DOHH2 (cell line): Measurements from ENCODE around the gene CUBN.

Experiments
- H3F3A ChIP-seq: fragments of 200-600 bp; sonication (generic), shearing (Covaris generic); 2 replicates; pipeline ENCODE4 v1.6.0; 2016; ENCODE audit warnings: antibody characterized with exemption, mild to moderate bottlenecking; ENCODE audit not compliant: control insufficient read depth, insufficient read depth
- H3K27ac ChIP-seq: fragments of 200-600 bp; sonication (generic); 2 replicates; pipeline ENCODE4 v1.5.1; 2014; ENCODE audit warnings: low read depth, mild to moderate bottlenecking, low read length, moderate library complexity
- H3K27me3 ChIP-seq: fragments of 200-600 bp; sonication (generic); 2 replicates; pipeline ENCODE4 v1.6.1; 2014; ENCODE audit warnings: mild to moderate bottlenecking, low read length, mixed read lengths; ENCODE audit not compliant: control insufficient read depth
- H3K36me3 ChIP-seq: fragments of 200-600 bp; sonication (generic); 2 replicates; pipeline ENCODE4 v1.6.1; 2014; ENCODE audit warnings: mild to moderate bottlenecking, low read length, moderate library complexity, mixed read lengths; ENCODE audit not compliant: control insufficient read depth
- H3K4me1 ChIP-seq: fragments of 200-600 bp; sonication (generic); 2 replicates; pipeline ENCODE4 v1.6.1; 2014; ENCODE audit warnings: mild to moderate bottlenecking, low read length, mixed read lengths; ENCODE audit not compliant: control insufficient read depth
- H3K4me2 ChIP-seq: fragments of 200-600 bp; sonication (generic); 2 replicates; pipeline ENCODE4 v1.6.0; 2014; ENCODE audit warnings: mild to moderate bottlenecking, low read length, moderate library complexity
- H3K4me3 ChIP-seq: fragments of 200-600 bp; sonication (generic); 2 replicates; pipeline ENCODE4 v1.5.1; 2014; ENCODE audit warnings: mild to moderate bottlenecking, low read length, mixed read lengths
- H3K79me2 ChIP-seq: fragments of 200-600 bp; sonication (generic); 2 replicates; pipeline ENCODE4 v1.6.1; 2014; ENCODE audit warnings: mild to moderate bottlenecking, low read length, mixed read lengths; ENCODE audit not compliant: control insufficient read depth
- H3K9me2 ChIP-seq: fragments of 200-600 bp; sonication (generic); replicated peaks from 2 replicates; pipeline ENCODE4 v1.6.1; 2014; ENCODE audit warnings: mild to moderate bottlenecking, low read length, mixed read lengths; ENCODE audit not compliant: control insufficient read depth
- H3K9me3 ChIP-seq: fragments of 200-600 bp; sonication (generic); 2 replicates; pipeline ENCODE4 v1.6.1; 2014; ENCODE audit warnings: antibody characterized with exemption, low read length, mixed read lengths; ENCODE audit not compliant: control insufficient read depth, insufficient read depth
- H4K20me1 ChIP-seq: fragments of 200-600 bp; sonication (generic); 2 replicates; pipeline ENCODE4 v1.6.0; 2014; ENCODE audit warnings: low read depth, mild to moderate bottlenecking, antibody characterized with exemption, low read length, moderate library complexity; ENCODE audit not compliant: control insufficient read depth, insufficient read depth
- EZH2phosphoT487 ChIP-seq: fragments of 200-600 bp; sonication (generic); IDR thresholded peaks from 2 replicates; pipeline ENCODE4 v1.6.1; 2017; ENCODE audit warnings: borderline replicate concordance, mild to moderate bottlenecking, antibody characterized with exemption, low read length, moderate library complexity, mixed read lengths
- TF ChIP-seq, protein P1 (sequence below): fragments of 200-600 bp; sonication (generic); IDR thresholded peaks from one replicate; pipeline ENCODE4 v1.5.1; 2014; ENCODE audit warnings: antibody characterized with exemption, mild to moderate bottlenecking, low read depth, low read length; ENCODE audit not compliant: poor library complexity, severe bottlenecking

CUBN gene

DNA sequence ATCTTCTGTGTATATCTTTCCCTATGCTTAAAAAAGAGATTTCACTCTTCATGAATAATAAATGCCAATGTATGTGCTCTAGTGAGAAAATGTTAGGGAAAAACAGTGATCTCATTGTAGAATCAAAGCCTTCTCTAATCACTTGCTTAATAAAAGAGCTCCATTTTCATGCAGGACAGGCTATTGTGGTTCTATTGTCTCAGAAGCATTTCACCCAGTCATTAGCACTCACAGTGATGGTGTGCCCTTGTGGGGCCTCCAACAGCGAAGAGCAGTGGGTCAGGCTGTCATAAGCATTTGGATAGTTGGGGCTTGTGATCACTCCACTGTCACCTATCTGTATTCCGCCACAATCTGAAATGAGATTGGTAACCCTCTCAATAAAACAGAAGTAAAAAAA, 228.5 kb downstream of the CUBN start:
- TF ChIP-seq, protein P1, sequence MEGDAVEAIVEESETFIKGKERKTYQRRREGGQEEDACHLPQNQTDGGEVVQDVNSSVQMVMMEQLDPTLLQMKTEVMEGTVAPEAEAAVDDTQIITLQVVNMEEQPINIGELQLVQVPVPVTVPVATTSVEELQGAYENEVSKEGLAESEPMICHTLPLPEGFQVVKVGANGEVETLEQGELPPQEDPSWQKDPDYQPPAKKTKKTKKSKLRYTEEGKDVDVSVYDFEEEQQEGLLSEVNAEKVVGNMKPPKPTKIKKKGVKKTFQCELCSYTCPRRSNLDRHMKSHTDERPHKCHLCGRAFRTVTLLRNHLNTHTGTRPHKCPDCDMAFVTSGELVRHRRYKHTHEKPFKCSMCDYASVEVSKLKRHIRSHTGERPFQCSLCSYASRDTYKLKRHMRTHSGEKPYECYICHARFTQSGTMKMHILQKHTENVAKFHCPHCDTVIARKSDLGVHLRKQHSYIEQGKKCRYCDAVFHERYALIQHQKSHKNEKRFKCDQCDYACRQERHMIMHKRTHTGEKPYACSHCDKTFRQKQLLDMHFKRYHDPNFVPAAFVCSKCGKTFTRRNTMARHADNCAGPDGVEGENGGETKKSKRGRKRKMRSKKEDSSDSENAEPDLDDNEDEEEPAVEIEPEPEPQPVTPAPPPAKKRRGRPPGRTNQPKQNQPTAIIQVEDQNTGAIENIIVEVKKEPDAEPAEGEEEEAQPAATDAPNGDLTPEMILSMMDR: no peak
- no peak for TF ChIP-seq EZH2phosphoT487
- no peaks in the 10 kb centered on the region for H3F3A ChIP-seq
- no peaks in the 10 kb centered on the region for H4K20me1 ChIP-seq
- no peaks in the 10 kb centered on the region for H3K9me2 ChIP-seq
- no peaks in the 10 kb centered on the region for H3K4me1 ChIP-seq
- no peak overlapping the region for H3K4me2 ChIP-seq
- H3K9me3 ChIP-seq: no peaks in the 10 kb centered on the region
- H3K27me3 ChIP-seq: no peaks in the 10 kb centered on the region
- H3K36me3 ChIP-seq: no peaks in the 10 kb centered on the region
- no peak overlapping the region for H3K4me3 ChIP-seq
- H3K27ac ChIP-seq: no peak overlapping the region
- no peaks in the 10 kb centered on the region for H3K79me2 ChIP-seq

DNA sequence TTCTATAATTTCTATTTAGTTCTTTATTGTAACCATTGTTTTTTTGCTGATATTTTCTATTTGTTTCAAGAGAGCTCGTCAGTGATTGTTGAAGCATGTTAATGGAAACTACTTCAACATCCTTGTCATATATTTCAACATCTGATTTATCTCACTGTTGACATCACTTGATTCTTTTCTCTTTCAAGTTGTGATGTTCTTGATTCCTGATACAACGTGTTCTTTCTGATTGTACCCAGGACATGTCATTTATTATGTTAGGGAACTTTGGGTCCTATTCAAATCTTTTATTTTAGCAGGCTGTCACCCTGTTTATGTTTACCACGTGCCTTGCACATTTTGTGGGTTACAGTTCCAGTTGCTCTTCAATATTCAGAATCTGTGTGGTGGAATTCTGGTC, 232.6 kb downstream of the CUBN start:
- no peaks in the 10 kb centered on the region for H3F3A ChIP-seq
- H3K9me2 ChIP-seq: no peaks in the 10 kb centered on the region
- H3K4me1 ChIP-seq: no peaks in the 10 kb centered on the region
- H3K4me2 ChIP-seq: no peak overlapping the region
- no peaks in the 10 kb centered on the region for H4K20me1 ChIP-seq
- no peak for TF ChIP-seq EZH2phosphoT487
- TF ChIP-seq, protein P1: no peak
- H3K27ac ChIP-seq: no peak overlapping the region
- H3K36me3 ChIP-seq: no peaks in the 10 kb centered on the region
- no peak overlapping the region for H3K4me3 ChIP-seq
- no peaks in the 10 kb centered on the region for H3K9me3 ChIP-seq
- no peaks in the 10 kb centered on the region for H3K79me2 ChIP-seq
- no peaks in the 10 kb centered on the region for H3K27me3 ChIP-seq

DNA sequence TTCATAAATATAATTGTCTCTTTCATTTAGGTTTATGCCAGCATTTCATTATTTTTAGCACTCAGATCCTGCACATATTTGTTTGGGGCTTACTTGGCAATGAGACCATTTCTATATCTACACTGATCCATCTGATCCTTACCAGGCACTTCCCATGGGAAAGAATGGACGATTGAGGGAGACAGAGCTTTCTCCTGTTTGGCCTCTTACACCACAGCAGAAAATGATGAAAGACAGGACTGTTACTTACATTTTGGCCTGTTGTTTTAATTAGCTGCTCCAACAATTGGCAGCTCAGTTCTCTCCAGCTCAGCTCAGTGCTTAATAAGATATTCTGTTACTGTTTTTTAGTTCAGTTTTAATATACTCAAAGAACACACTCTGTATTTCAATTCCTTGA, 234.8 kb downstream of the CUBN start:
- H3K4me3 ChIP-seq: no peak overlapping the region
- H3K79me2 ChIP-seq: no peaks in the 10 kb centered on the region
- H3K27me3 ChIP-seq: no peaks in the 10 kb centered on the region
- H3K4me1 ChIP-seq: no peaks in the 10 kb centered on the region
- no peaks in the 10 kb centered on the region for H3K9me3 ChIP-seq
- no peaks in the 10 kb centered on the region for H3K9me2 ChIP-seq
- H3K27ac ChIP-seq: no peak overlapping the region
- no peaks in the 10 kb centered on the region for H3K36me3 ChIP-seq
- TF ChIP-seq, protein P1: no peak
- TF ChIP-seq EZH2phosphoT487: no peak
- no peak overlapping the region for H3K4me2 ChIP-seq
- H3F3A ChIP-seq: no peaks in the 10 kb centered on the region
- no peaks in the 10 kb centered on the region for H4K20me1 ChIP-seq

DNA sequence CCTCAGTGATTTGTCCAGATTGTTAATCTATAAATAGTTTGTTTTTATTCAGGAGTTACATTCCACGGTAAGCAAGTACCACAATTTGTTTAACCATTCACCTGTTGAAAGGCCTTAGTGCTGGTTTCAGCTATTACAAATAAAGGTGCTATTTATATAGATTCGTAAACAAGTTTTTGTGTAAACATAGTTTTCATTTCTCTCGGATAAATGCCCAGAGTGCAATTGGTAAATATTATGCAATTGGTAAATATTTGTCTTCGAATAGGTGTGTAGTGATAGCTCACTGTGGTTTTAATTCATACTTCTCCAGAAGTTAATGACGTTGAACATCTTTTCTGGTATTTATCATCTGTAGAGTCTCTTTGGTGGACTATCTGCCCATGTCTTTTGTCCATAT, 235.9 kb downstream of the CUBN start:
- H3F3A ChIP-seq: no peaks in the 10 kb centered on the region
- TF ChIP-seq, protein P1: no peak
- TF ChIP-seq EZH2phosphoT487: no peak
- no peaks in the 10 kb centered on the region for H3K9me3 ChIP-seq
- H3K79me2 ChIP-seq: no peaks in the 10 kb centered on the region
- no peak overlapping the region for H3K4me3 ChIP-seq
- no peaks in the 10 kb centered on the region for H3K36me3 ChIP-seq
- H3K27ac ChIP-seq: no peak overlapping the region
- H3K9me2 ChIP-seq: no peaks in the 10 kb centered on the region
- no peak overlapping the region for H3K4me2 ChIP-seq
- no peaks in the 10 kb centered on the region for H3K27me3 ChIP-seq
- H3K4me1 ChIP-seq: no peaks in the 10 kb centered on the region
- H4K20me1 ChIP-seq: no peaks in the 10 kb centered on the region
